Frontal cortex (tissue), 1 donor: Measurements from ENCODE around the gene SCCPDH. TPM values are rescaled to one million over a fixed set of nuclear protein-coding genes. Genes with fewer than 3 reads are reported as not detected.

Experiments used
- small RNA-seq: library from RNA; depleted of rRNA; stranded (forward); fragments of <200 nt; gene quantifications from one replicate; pipeline ENCODE3, GENCODE V24; 2014
- total RNA-seq: library from RNA; depleted of rRNA; stranded (reverse); fragments of >200 nt; gene quantifications from one replicate; pipeline ENCODE4 v1.2.3, GENCODE V29; 2014

The SCCPDH gene
- total RNA-seq, 1 donor from 2014 or later: 79.9 TPM

Small RNAs within 50 kb of the gene (small RNA-seq; reads per million reads assigned to genes)
- not detected for gene AC113174.1

Other genes starting within 250 kb of the SCCPDH start
- 32.2 TPM for gene SMYD3, start 217.1 kb upstream of the SCCPDH start, total RNA-seq
- 22.0 TPM for gene TFB2M, start 158.1 kb upstream of the SCCPDH start, total RNA-seq
- 34.2 TPM for gene CNST, start 158.0 kb upstream of the SCCPDH start, total RNA-seq
- 43.6 TPM for gene AHCTF1, start 207.5 kb downstream of the SCCPDH start, total RNA-seq